ENCODE measurements around the gene GLIPR1. TPM values are rescaled to one million over a fixed set of nuclear protein-coding genes. Genes with fewer than 3 reads are reported as not detected.

Gene GLIPR1
- polyA plus RNA-seq, 1 donor from 2014 or later: 0.12 TPM

DNA sequence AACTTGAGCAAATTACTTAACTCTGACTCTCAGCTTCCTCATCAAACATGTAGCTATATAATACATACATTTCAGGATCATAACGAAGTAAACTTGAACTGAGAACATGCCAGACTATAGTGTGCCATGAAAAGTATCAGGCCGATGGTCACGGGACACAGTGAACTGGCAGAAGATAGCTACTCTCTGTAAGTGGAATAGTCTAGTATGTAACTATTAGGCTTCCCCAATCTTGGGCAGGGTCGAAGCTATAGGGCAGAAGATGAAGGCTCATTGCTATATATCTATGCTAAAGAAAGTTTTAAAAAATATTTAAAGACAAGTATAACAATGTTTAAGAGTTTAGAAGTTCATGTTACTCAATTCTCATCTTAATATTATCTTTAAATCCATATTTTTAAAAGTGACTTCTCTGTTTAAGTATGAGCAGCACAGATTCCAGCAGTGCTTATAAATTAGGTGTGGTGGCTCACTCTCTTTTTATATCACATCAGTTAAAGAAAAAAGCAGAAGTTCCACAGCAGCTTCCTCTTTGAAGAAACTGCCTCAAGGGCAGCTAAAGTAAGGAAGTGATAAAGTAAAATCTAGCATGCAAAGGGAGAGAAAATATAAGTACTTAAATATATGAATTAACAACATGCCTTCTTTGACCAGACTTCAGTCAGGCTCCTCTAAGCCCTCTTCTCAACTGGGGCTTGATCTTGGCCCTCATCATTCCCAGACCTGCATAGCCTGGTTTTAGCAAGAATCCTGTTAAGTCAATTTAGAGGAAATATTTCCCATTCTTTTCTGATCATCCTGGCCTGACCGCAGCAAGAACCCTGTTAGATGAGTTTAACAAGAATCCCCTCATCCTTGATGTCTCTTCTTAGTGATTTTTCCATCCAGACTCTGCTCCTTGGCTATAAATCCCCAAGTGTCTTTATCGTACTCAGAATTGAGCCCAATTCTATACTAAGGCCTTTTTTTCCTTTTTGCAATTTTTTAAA, 8.4 kb upstream of the GLIPR1 start:
- Histone ChIP-seq H3K9ac (ENCODE audit: low read length) (no peak overlapping the region), H3K27me3 (ENCODE audit: insufficient read depth, low read depth, low read length) (no peaks in the 10 kb centered on the region), H2AFZ (ENCODE audit: low read depth, low read length) (no peak overlapping the region), H3K27ac (ENCODE audit: low read length) (no peak overlapping the region), H3K4me3 (ENCODE audit: low read length) (no peak overlapping the region), H4K20me1 (ENCODE audit: insufficient read depth) (no peaks in the 10 kb centered on the region), H3F3A (ENCODE audit: insufficient read depth, low read length, poor library complexity, severe bottlenecking) (no peaks in the 10 kb centered on the region), H3K4me2 (ENCODE audit: low read length) (no peak overlapping the region), H3K79me2 (replicated peaks; ENCODE audit: insufficient read depth, low read length) (no peaks in the 10 kb centered on the region), H3K36me3 (ENCODE audit: insufficient read depth, low read length) (no peaks in the 10 kb centered on the region), H3K9me2 (ENCODE audit: insufficient read depth, low read length) (no peaks in the 10 kb centered on the region), H3K9me3 (ENCODE audit: low read length) (no peaks in the 10 kb centered on the region)
- TF ChIP-seq SMC3 (conservative IDR thresholded peaks at IDR 0.05; ENCODE audit: poor library complexity) (no peak), CTCF (IDR thresholded peaks at IDR 0.05; ENCODE audit: poor library complexity, severe bottlenecking) (no peak)

DNA sequence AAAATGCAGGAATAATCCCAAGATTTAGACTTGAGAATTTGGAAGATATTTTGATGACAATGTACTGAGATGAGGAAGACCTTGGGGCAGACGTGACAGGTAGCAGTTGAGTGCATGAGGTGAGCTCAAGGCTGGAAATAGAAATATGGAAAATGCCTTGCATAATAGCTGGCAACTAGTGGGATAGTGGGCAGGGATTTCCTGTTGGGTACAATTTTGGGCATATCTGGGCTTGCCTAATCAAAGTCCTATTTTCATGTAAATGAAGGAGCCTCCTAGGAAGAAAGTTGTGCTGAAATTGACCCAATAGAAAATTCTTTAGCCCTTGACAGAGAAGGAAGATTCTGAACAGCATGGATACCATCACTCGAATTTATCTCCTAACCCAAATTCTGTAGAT, 6.4 kb upstream of the GLIPR1 start:
- Histone ChIP-seq H3K9me3 (ENCODE audit: low read length) (no peaks in the 10 kb centered on the region), H3K4me2 (ENCODE audit: low read length) (no peak overlapping the region), H3K36me3 (ENCODE audit: insufficient read depth, low read length) (no peaks in the 10 kb centered on the region), H3F3A (ENCODE audit: insufficient read depth, low read length, poor library complexity, severe bottlenecking) (no peaks in the 10 kb centered on the region), H4K20me1 (ENCODE audit: insufficient read depth) (no peaks in the 10 kb centered on the region), H3K27me3 (ENCODE audit: insufficient read depth, low read depth, low read length) (no peaks in the 10 kb centered on the region), H2AFZ (ENCODE audit: low read depth, low read length) (no peak overlapping the region), H3K4me3 (ENCODE audit: low read length) (no peak overlapping the region), H3K9ac (ENCODE audit: low read length) (no peak overlapping the region), H3K9me2 (ENCODE audit: insufficient read depth, low read length) (no peaks in the 10 kb centered on the region), H3K27ac (ENCODE audit: low read length) (no peak overlapping the region), H3K79me2 (replicated peaks; ENCODE audit: insufficient read depth, low read length) (no peaks in the 10 kb centered on the region)
- TF ChIP-seq MXI1 (conservative IDR thresholded peaks at IDR 0.05; ENCODE audit: poor library complexity, severe bottlenecking): no peak
- TF ChIP-seq POLR2AphosphoS5 (IDR thresholded peaks at IDR 0.05): no peak
- TF ChIP-seq SMC3 (conservative IDR thresholded peaks at IDR 0.05; ENCODE audit: poor library complexity): no peak
- TF ChIP-seq CTCF (IDR thresholded peaks at IDR 0.05; ENCODE audit: poor library complexity, severe bottlenecking): no peak
- no peak for TF ChIP-seq TAF1 (IDR thresholded peaks at IDR 0.05; ENCODE audit: low read depth)
- no peak for TF ChIP-seq REST (IDR thresholded peaks at IDR 0.05; ENCODE audit: borderline replicate concordance)
- TF ChIP-seq RAD21 (conservative IDR thresholded peaks at IDR 0.05): no peak
- no peak for TF ChIP-seq EP300 (conservative IDR thresholded peaks at IDR 0.05; ENCODE audit: poor library complexity, severe bottlenecking)
- TF ChIP-seq EZH2 (IDR thresholded peaks at IDR 0.05; ENCODE audit: borderline replicate concordance, insufficient read depth, low read length, poor library complexity, severe bottlenecking): no peak
